GM23338 (cell line): ENCODE results near the gene RHOXF2. TPM values are rescaled to one million over a fixed set of nuclear protein-coding genes. Genes with fewer than 3 reads are reported as not detected.
"Not testable (repeated sequence)": the region's sequence is repeated elsewhere in the genome, so short reads cannot be mapped to it uniquely, and the experiment has no call there.

Experiments used
- ATAC-seq: fragments of 200-7000 bp; cut with Tn5 transposase; 3 replicates; pipeline ENCODE4 v1.9.1; 2020
- DNase-seq: peaks from one replicate; pipeline ENCODE4 v3.0.0-alpha.2; 2015; ENCODE audit warnings: low spot score
- H2AFZ ChIP-seq: fragments of 200-600 bp; sonication (generic); 2 replicates; pipeline ENCODE4 v1.8.0; 2016; ENCODE audit warnings: antibody characterized with exemption, mild to moderate bottlenecking, moderate library complexity
- H3F3A ChIP-seq: fragments of 200-600 bp; sonication (generic); replicated peaks from 2 replicates; pipeline ENCODE4 v1.8.0; 2017; ENCODE audit warnings: antibody characterized with exemption, mixed run types, low read depth
- H3K27ac ChIP-seq: fragments of 200-600 bp; sonication (generic); 2 replicates; pipeline ENCODE4 v1.6.1; 2016; ENCODE audit warnings: low read depth
- H3K27me3 ChIP-seq: fragments of 200-600 bp; sonication (generic); 2 replicates; pipeline ENCODE4 v1.8.0; 2016; ENCODE audit warnings: mild to moderate bottlenecking, mixed run types, moderate library complexity; ENCODE audit not compliant: insufficient read depth
- H3K36me3 ChIP-seq: fragments of 200-600 bp; sonication (generic); 2 replicates; pipeline ENCODE4 v1.8.0; 2016; ENCODE audit warnings: mild to moderate bottlenecking; ENCODE audit not compliant: insufficient read depth
- H3K4me1 ChIP-seq: fragments of 200-600 bp; sonication (generic); 2 replicates; pipeline ENCODE4 v1.8.0; 2016; ENCODE audit warnings: mild to moderate bottlenecking, moderate library complexity; ENCODE audit not compliant: insufficient read depth
- H3K4me2 ChIP-seq: fragments of 200-600 bp; sonication (generic); 2 replicates; pipeline ENCODE4 v1.7.1; 2017; ENCODE audit warnings: mixed run types
- H3K4me3 ChIP-seq: fragments of 200-600 bp; sonication (generic); 2 replicates; pipeline ENCODE4 v1.6.1; 2016; ENCODE audit warnings: mixed run types
- H3K79me2 ChIP-seq: fragments of 200-600 bp; sonication (generic); replicated peaks from 2 replicates; pipeline ENCODE4 v1.8.0; 2017; ENCODE audit warnings: mild to moderate bottlenecking; ENCODE audit not compliant: insufficient read depth
- H3K9me2 ChIP-seq: fragments of 200-600 bp; sonication (generic); 2 replicates; pipeline ENCODE4 v1.8.0; 2017; ENCODE audit not compliant: insufficient read depth
- H4K20me1 ChIP-seq: fragments of 200-600 bp; sonication (generic); replicated peaks from 2 replicates; pipeline ENCODE4 v1.8.0; 2017; ENCODE audit warnings: mild to moderate bottlenecking; ENCODE audit not compliant: insufficient read depth
- H3K27ac Mint-ChIP-seq: 2 replicates; pipeline ENCODE4 v1.8.0; 2020; ENCODE audit warnings: inconsistent platforms, mild to moderate bottlenecking, moderate library complexity, mixed read lengths
- H3K27me3 Mint-ChIP-seq: 3 replicates; pipeline ENCODE4 v1.8.0; 2022; ENCODE audit warnings: low read depth, mild to moderate bottlenecking, moderate library complexity, mixed read lengths, inconsistent platforms; ENCODE audit not compliant: insufficient read depth, poor library complexity
- H3K36me3 Mint-ChIP-seq: 3 replicates; pipeline ENCODE4 v1.8.0; 2021; ENCODE audit warnings: low read depth, mild to moderate bottlenecking, inconsistent platforms, moderate library complexity, mixed read lengths
- H3K4me1 Mint-ChIP-seq: 3 replicates; pipeline ENCODE4 v1.8.0; 2020; ENCODE audit warnings: mild to moderate bottlenecking, inconsistent platforms, mixed read lengths
- H3K4me3 Mint-ChIP-seq: 3 replicates; pipeline ENCODE4 v1.8.0; 2021; ENCODE audit warnings: moderate library complexity, mild to moderate bottlenecking, inconsistent platforms, mixed read lengths
- H3K9me3 Mint-ChIP-seq: 3 replicates; pipeline ENCODE4 v1.8.0; 2020; ENCODE audit warnings: moderate library complexity, mild to moderate bottlenecking, inconsistent platforms, mixed read lengths
- EZH2 ChIP-seq: fragments of 200-600 bp; sonication (generic); IDR thresholded peaks from one replicate; pipeline ENCODE4 v1.8.0; 2017; ENCODE audit warnings: antibody characterized with exemption, mild to moderate bottlenecking, low read depth; ENCODE audit not compliant: unreplicated experiment
- polyA plus RNA-seq: library from polyadenylated mRNA; unstranded; fragments of >200 nt; fragmentation: Nextera tagmentation; extraction: Ambion mirVana; gene quantifications from 2 replicates; pipeline ENCODE4 v1.2.1, GENCODE V29; 2016
- total RNA-seq: library from RNA; depleted of rRNA; stranded (reverse); fragments of >200 nt; shearing (Covaris generic); gene quantifications from 2 replicates; pipeline ENCODE4 v1.2.3, GENCODE V29; 2014
- TF ChIP-seq, protein P1 (sequence below): fragments of 250-450 bp; sonication (Bioruptor Pico); IDR thresholded peaks from 2 replicates; pipeline ENCODE4 v1.5.0; 2020; ENCODE audit warnings: mild to moderate bottlenecking, moderate library complexity
- TF ChIP-seq, protein P2 (sequence below), 2 experiments: fragments of 200-600 bp in 1 of 2; sonication (generic) in 1 of 2; conservative IDR thresholded peaks; 2 replicates each; pipeline versions ENCODE4 v1.5.1 to v1.6.1; 2016 to 2017; ENCODE audit warnings: antibody characterized with exemption in 2 of 2, low read depth in 2 of 2, mild to moderate bottlenecking in 2 of 2, moderate library complexity in 1 of 2

Gene RHOXF2
- total and polyA plus RNA-seq, 2 experiments from 2014 or later = 0.27 TPM; not detected in 1

DNA sequence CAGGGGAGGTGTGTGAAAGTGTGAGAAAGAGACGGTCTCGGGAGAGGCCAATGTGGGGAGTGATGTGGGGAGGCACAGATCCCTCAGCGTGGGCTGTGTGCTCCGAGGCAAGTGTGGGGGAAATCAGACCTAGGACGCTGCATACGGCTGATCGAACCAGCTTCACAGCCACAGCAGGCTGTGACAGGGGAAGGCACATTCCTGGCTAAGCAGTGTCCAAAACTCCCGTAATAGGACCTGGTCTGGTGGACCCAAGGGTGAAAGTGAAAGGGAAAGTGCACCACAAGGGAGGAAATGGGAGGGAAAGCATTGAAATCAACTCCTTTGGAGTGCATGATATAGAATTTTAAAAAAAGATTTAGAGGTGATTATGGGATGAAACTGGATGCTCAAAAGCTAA is 10.9 kb upstream of the RHOXF2 start (continued):
- TF ChIP-seq, protein P1, sequence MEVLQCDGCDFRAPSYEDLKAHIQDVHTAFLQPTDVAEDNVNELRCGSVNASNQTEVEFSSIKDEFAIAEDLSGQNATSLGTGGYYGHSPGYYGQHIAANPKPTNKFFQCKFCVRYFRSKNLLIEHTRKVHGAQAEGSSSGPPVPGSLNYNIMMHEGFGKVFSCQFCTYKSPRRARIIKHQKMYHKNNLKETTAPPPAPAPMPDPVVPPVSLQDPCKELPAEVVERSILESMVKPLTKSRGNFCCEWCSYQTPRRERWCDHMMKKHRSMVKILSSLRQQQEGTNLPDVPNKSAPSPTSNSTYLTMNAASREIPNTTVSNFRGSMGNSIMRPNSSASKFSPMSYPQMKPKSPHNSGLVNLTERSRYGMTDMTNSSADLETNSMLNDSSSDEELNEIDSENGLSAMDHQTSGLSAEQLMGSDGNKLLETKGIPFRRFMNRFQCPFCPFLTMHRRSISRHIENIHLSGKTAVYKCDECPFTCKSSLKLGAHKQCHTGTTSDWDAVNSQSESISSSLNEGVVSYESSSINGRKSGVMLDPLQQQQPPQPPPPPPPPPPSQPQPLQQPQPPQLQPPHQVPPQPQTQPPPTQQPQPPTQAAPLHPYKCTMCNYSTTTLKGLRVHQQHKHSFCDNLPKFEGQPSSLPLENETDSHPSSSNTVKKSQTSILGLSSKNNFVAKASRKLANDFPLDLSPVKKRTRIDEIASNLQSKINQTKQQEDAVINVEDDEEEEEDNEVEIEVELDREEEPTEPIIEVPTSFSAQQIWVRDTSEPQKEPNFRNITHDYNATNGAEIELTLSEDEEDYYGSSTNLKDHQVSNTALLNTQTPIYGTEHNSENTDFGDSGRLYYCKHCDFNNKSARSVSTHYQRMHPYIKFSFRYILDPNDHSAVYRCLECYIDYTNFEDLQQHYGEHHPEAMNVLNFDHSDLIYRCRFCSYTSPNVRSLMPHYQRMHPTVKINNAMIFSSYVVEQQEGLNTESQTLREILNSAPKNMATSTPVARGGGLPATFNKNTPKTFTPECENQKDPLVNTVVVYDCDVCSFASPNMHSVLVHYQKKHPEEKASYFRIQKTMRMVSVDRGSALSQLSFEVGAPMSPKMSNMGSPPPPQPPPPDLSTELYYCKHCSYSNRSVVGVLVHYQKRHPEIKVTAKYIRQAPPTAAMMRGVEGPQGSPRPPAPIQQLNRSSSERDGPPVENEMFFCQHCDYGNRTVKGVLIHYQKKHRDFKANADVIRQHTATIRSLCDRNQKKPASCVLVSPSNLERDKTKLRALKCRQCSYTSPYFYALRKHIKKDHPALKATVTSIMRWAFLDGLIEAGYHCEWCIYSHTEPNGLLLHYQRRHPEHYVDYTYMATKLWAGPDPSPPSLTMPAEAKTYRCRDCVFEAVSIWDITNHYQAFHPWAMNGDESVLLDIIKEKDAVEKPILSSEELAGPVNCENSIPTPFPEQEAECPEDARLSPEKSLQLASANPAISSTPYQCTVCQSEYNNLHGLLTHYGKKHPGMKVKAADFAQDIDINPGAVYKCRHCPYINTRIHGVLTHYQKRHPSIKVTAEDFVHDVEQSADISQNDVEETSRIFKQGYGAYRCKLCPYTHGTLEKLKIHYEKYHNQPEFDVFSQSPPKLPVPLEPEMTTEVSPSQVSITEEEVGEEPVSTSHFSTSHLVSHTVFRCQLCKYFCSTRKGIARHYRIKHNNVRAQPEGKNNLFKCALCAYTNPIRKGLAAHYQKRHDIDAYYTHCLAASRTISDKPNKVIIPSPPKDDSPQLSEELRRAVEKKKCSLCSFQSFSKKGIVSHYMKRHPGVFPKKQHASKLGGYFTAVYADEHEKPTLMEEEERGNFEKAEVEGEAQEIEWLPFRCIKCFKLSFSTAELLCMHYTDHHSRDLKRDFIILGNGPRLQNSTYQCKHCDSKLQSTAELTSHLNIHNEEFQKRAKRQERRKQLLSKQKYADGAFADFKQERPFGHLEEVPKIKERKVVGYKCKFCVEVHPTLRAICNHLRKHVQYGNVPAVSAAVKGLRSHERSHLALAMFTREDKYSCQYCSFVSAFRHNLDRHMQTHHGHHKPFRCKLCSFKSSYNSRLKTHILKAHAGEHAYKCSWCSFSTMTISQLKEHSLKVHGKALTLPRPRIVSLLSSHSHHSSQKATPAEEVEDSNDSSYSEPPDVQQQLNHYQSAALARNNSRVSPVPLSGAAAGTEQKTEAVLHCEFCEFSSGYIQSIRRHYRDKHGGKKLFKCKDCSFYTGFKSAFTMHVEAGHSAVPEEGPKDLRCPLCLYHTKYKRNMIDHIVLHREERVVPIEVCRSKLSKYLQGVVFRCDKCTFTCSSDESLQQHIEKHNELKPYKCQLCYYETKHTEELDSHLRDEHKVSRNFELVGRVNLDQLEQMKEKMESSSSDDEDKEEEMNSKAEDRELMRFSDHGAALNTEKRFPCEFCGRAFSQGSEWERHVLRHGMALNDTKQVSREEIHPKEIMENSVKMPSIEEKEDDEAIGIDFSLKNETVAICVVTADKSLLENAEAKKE (CRISPR knock-in tag) = no peak
- no peak for TF ChIP-seq EZH2
- TF ChIP-seq, protein P2, sequence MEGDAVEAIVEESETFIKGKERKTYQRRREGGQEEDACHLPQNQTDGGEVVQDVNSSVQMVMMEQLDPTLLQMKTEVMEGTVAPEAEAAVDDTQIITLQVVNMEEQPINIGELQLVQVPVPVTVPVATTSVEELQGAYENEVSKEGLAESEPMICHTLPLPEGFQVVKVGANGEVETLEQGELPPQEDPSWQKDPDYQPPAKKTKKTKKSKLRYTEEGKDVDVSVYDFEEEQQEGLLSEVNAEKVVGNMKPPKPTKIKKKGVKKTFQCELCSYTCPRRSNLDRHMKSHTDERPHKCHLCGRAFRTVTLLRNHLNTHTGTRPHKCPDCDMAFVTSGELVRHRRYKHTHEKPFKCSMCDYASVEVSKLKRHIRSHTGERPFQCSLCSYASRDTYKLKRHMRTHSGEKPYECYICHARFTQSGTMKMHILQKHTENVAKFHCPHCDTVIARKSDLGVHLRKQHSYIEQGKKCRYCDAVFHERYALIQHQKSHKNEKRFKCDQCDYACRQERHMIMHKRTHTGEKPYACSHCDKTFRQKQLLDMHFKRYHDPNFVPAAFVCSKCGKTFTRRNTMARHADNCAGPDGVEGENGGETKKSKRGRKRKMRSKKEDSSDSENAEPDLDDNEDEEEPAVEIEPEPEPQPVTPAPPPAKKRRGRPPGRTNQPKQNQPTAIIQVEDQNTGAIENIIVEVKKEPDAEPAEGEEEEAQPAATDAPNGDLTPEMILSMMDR (conservative IDR thresholded peaks at IDR 0.05; ENCODE audit: low read depth in 2 of 2) = no peak

DNA sequence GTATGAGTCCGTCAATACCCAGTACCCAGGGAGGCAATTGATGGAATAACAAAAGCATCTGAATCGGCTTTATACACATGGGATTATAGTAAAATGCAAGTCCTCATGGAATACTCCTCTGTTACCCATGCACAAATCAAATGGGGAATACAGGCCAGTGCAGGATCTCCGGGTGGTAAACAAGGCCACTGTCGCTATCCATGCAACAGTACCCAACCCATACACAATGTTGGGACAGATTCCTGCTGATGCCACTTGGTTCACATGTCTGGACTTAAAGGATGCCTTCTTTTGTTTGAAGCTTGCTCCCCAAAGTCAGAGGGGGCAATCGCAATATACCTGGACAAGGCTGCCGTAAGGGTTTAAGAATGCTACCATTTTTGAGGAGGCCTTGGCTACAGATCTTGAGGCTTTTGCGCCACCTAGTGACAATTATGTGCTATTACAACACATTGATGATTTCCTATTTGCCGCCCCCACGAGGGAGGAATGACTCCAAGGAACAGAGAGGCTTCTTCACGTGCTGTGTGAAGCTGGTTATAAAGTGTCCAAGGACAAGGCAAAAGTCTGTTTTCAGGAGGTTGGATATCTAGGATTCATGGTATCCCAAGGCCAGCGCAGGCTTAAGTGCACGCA is 8.2 kb upstream of the RHOXF2 start:
- not testable (repeated sequence) for H3K79me2 ChIP-seq, H3K27ac Mint-ChIP-seq, H3K27me3 Mint-ChIP-seq, H3K9me2 ChIP-seq, H4K20me1 ChIP-seq, H3F3A ChIP-seq, H3K4me1 ChIP-seq, H3K27ac ChIP-seq, H3K4me3 Mint-ChIP-seq, H3K4me1 Mint-ChIP-seq, H3K4me3 ChIP-seq, H3K27me3 ChIP-seq, H3K36me3 ChIP-seq, H3K4me2 ChIP-seq, H2AFZ ChIP-seq, DNase-seq
- peaks cover 38% of the 10 kb centered on the region for H3K9me3 Mint-ChIP-seq
- H3K36me3 Mint-ChIP-seq = peaks cover 33% of the 10 kb centered on the region
- ATAC-seq = peak; percentile 61

DNA sequence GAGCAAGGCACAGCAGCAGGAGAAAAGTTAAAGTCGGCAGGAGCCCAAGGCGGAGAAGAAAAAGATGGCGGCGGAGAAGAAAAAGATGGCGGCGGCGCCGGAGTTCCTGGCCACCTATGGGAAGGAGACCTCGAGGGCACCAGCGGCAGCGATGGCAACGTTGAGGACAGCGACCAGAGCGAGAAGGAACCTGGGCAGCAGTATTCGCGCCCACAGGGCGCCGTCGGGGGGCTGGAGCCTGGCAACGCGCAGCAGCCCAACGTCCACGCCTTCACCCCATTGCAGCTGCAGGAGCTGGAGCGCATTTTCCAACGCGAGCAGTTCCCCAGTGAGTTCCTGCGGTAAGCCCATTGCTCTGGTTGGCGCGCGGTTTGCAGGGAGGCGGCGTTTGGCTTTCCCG is 673 bp downstream of the RHOXF2 start:
- not testable (repeated sequence) for H3K79me2 ChIP-seq, H3K4me1 ChIP-seq, H3K27ac Mint-ChIP-seq, ATAC-seq, H3K27ac ChIP-seq, H3K4me1 Mint-ChIP-seq, H3K36me3 ChIP-seq, H3K4me3 Mint-ChIP-seq, H4K20me1 ChIP-seq, H3K27me3 ChIP-seq, H3F3A ChIP-seq, H3K9me2 ChIP-seq, H3K27me3 Mint-ChIP-seq, H3K4me2 ChIP-seq, DNase-seq, H3K4me3 ChIP-seq, H3K9me3 Mint-ChIP-seq, H2AFZ ChIP-seq, H3K36me3 Mint-ChIP-seq

DNA sequence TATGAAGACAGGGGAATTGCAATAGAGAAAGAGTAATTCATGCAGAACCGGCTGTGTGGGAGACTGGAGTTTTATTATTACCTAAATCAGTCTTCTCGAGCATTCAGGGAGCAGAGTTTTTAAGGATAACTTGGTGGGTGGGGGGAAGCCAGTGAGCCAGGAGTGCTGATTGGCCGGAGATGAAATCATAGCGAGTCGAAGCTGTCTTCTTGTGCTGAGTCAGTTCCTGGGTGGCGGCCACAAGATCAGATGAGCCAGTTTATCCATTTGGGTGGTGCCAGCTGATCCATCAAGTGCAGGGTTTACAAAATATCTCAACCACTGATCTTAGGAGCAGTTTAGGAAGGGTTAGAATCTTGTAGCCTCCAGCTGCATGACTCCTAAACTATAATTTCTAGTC is 34.8 kb downstream of the RHOXF2 start:
- not testable (repeated sequence) for H3K4me1 Mint-ChIP-seq, H3K27me3 Mint-ChIP-seq, H3K4me3 ChIP-seq

More for the DNA sequence above, 34.8 kb downstream of the RHOXF2 start:
- not testable (repeated sequence) for H3K9me3 Mint-ChIP-seq, H3K4me2 ChIP-seq, ATAC-seq, H3K4me1 ChIP-seq, H3K79me2 ChIP-seq, H3K9me2 ChIP-seq, H3K27ac Mint-ChIP-seq, DNase-seq, H3K36me3 Mint-ChIP-seq, H4K20me1 ChIP-seq, H3K27ac ChIP-seq, H2AFZ ChIP-seq, H3K4me3 Mint-ChIP-seq, H3K27me3 ChIP-seq, H3K36me3 ChIP-seq, H3F3A ChIP-seq
